Measurements from ENCODE around the gene ANO7.

DNA sequence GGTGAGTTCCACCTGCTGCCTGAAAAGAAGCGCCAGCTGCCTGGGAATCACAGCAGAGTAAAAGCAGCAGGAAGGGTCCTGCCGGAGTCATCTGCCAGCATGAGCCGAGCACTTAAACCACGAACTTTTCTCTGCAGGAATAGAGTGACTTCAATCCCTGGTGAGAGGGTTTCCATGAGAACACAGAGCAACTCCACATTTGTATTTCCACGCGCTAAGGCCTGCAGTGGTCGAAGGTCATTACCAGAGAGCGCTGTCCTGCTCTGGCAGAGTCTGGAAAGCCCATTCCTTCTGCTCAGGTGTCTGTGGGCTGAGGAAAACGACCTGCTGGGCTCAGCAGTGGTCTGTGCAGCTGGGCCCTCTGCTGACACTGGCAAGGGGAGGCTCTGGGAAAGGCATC, 45.9 kb upstream of the ANO7 start:
- no peak for TF ChIP-seq CTCF (IDR thresholded peaks at IDR 0.05)
- TF ChIP-seq POLR2A (IDR thresholded peaks at IDR 0.05; ENCODE audit: low read depth) = no peak

Data from esophagus muscularis mucosa (tissue), 3 donors.